ENCODE measurements around the gene CPNE1. TPM values are rescaled to one million over a fixed set of nuclear protein-coding genes. Genes with fewer than 3 reads are reported as not detected.
A peak's percentile ranks its signal among the peaks of the same experiment; 100 is the strongest.

The CPNE1 gene
- total and polyA plus RNA-seq, 2 of the 8 experiments (the other 6 are each of a cell fraction or from before 2014, with no cell fraction given): 294 to 346 TPM

- Histone ChIP-seq H3K4ac (replicated peaks; ENCODE audit: insufficient read length, low read depth, low read length) (no peak overlapping the region), H4K91ac (replicated peaks; ENCODE audit: insufficient read length, low read length) (no peak overlapping the region), H3K56ac (replicated peaks; ENCODE audit: insufficient read length, low read depth, low read length) (no peak overlapping the region), H3K27ac (ENCODE audit: low read depth, low read length) (no peak overlapping the region), H3K23me2 (ENCODE audit: low read depth, low read length) (no peaks in the 10 kb centered on the region), H3K36me3 (ENCODE audit: control insufficient read depth in 2 of 4, insufficient read depth in 4 of 4, low read length in 3 of 4) (peaks cover 12 to 43% (median 26%) of the 10 kb centered on the region in 4 experiments; a peak in 7 of 8 replicates), H3K4me2 (ENCODE audit: insufficient read depth in 1 of 2, low read depth in 2 of 2, low read length in 2 of 2) (no peak overlapping the region), H2BK5ac (ENCODE audit: low read depth, low read length) (no peak overlapping the region), H4K20me1 (replicated peaks in 1 of 2; ENCODE audit: control insufficient read depth in 1 of 2, insufficient read depth in 2 of 2, low read length in 2 of 2) (peaks cover 12 to 26% of the 10 kb centered on the region in 2 experiments), H3K9me3 (ENCODE audit: insufficient read depth in 2 of 2, low read depth in 1 of 2, low read length in 1 of 2) (no peaks in the 10 kb centered on the region), H2AK5ac (ENCODE audit: low read depth, low read length) (no peak overlapping the region), H3K18ac (ENCODE audit: extremely low read depth, low read length) (no peak overlapping the region; the same call in 1 of the 2 replicates), H3K23ac (ENCODE audit: insufficient read length) (no peak overlapping the region), H3K9ac (replicated peaks in 1 of 4; ENCODE audit: extremely low read depth in 1 of 4, low read depth in 3 of 4, low read length in 3 of 4) (0 out of 7 replicates have a peak overlapping the region, but pooled peaks of 1 of the 4 experiments have one; percentile 18), H2AFZ (ENCODE audit: low read length) (no peak overlapping the region), H4K5ac (ENCODE audit: insufficient read length, low read depth, low read length) (no peak overlapping the region), H3K4me1 (replicated peaks in 1 of 4; ENCODE audit: control insufficient read depth in 3 of 4, insufficient read depth in 4 of 4, low read length in 3 of 4) (no peaks in the 10 kb centered on the region), H2BK120ac (replicated peaks; ENCODE audit: low read depth, low read length) (no peak overlapping the region), H2BK15ac (ENCODE audit: low read length) (no peak overlapping the region), H4K8ac (ENCODE audit: extremely low read depth, insufficient read depth, low read length) (no peak overlapping the region; the same call in 1 of the 2 replicates), H2BK20ac (ENCODE audit: low read length) (no peak overlapping the region), H3K79me2 (ENCODE audit: control insufficient read depth in 1 of 2, insufficient read depth in 2 of 2, low read length in 2 of 2) (peaks cover 0 to 33% of the 10 kb centered on the region in 2 experiments; a peak in 3 of 4 replicates), H3K79me1 (ENCODE audit: low read depth, low read length) (peaks cover 22% of the 10 kb centered on the region), H3K14ac (ENCODE audit: insufficient read length) (no peak overlapping the region), H3K27me3 (replicated peaks in 1 of 4; ENCODE audit: control insufficient read depth in 3 of 4, extremely low read depth in 1 of 4, insufficient read depth in 3 of 4, low read length in 3 of 4) (no peaks in the 10 kb centered on the region), H2BK12ac (ENCODE audit: low read depth, low read length) (no peak overlapping the region), H3K4me3 (ENCODE audit: extremely low read depth in 1 of 4, insufficient read depth in 2 of 4, low read depth in 3 of 4, low read length in 4 of 4) (no peak overlapping the region)
- no peak for FAIRE-seq
- CTCF ChIA-PET (ENCODE audit: partially characterized antibody): interaction anchor here (0.9 to 2.5 kb wide), 5 partner anchors 9 to 121 kb away, joined by 3 to 12 read pairs (median 4); no protein-coding TSS in a partner anchor
- TF ChIP-seq EZH2 (IDR thresholded peaks at IDR 0.05; ENCODE audit: low read depth, low read length, severe bottlenecking) (no peak), KDM1A (IDR thresholded peaks at IDR 0.05; ENCODE audit: borderline replicate concordance, low read length) (no peak), BRCA1 (IDR thresholded peaks at IDR 0.05; ENCODE audit: low read depth, low read length) (no peak), POLR2A (IDR thresholded peaks at IDR 0.05; ENCODE audit: control extremely low read depth in 1 of 2, low read depth in 2 of 2, low read length in 2 of 2) (no peak), CEBPB (IDR thresholded peaks at IDR 0.05; ENCODE audit: low read depth, low read length) (no peak), JUND (IDR thresholded peaks at IDR 0.05; ENCODE audit: low read length) (no peak), BCL11A (IDR thresholded peaks at IDR 0.05; ENCODE audit: low read depth in 2 of 2, low read length in 2 of 2) (no peak), TAF7 (optimal IDR thresholded peaks at IDR 0.05; ENCODE audit: borderline replicate concordance, low read depth, low read length) (no peak), SP4 (IDR thresholded peaks at IDR 0.05; ENCODE audit: low read length) (no peak), NANOG (IDR thresholded peaks at IDR 0.05; ENCODE audit: insufficient read depth, low read depth, low read length, poor library complexity, severe bottlenecking) (no peak), RBBP5 (IDR thresholded peaks at IDR 0.05; ENCODE audit: borderline replicate concordance, low read depth, low read length) (no peak), PHF8 (conservative IDR thresholded peaks at IDR 0.05; ENCODE audit: low read depth, low read length) (no peak), CBX8 (IDR thresholded peaks at IDR 0.05; ENCODE audit: borderline replicate concordance, low read depth, low read length) (no peak), BACH1 (IDR thresholded peaks at IDR 0.05; ENCODE audit: low read length) (no peak)
- 96% methylated on average over 13 of the region's 13 CpGs; no CpG with 5 or more reads in 1 of the 2 experiments for WGBS, 2 experiments (ENCODE audit: extremely low coverage in 1 of 2, insufficient coverage in 1 of 2, insufficient read length in 1 of 2, insufficient replicate concordance in 2 of 2, low coverage in 1 of 2, low lambda C conversion rate in 2 of 2, missing lambda C conversion rate in 1 of 2)
- DNase-seq (ENCODE audit: low read depth in 1 of 2, low spot score in 2 of 2): peak in 1 of 2 experiments; percentile 41
- POLR2A ChIA-PET (ENCODE audit: partially characterized antibody): interaction anchor here (0.5 to 4.6 kb wide), 5 partner anchors 11 to 70 kb away, joined by 3 to 23 read pairs (median 8); no protein-coding TSS in a partner anchor
Measured at GRCh38 chr20:35632539-35633115, 32.1 kb downstream of the CPNE1 start.
